Suppressor macrophage (primary cell): ENCODE data around the gene AQP4.

Source experiments
- DNase-seq, 4 experiments: peaks; one replicate each; pipeline ENCODE4 v3.0.0-alpha.2; 2020 to 2022
- total RNA-seq, 17 experiments: gene quantifications; one replicate each; lab custom pipeline; 2026; ENCODE audit warnings: mixed read lengths in 6 of 17, inconsistent platforms in 3 of 17; lab: John Stamatoyannopoulos, UW

Gene AQP4, protein sequence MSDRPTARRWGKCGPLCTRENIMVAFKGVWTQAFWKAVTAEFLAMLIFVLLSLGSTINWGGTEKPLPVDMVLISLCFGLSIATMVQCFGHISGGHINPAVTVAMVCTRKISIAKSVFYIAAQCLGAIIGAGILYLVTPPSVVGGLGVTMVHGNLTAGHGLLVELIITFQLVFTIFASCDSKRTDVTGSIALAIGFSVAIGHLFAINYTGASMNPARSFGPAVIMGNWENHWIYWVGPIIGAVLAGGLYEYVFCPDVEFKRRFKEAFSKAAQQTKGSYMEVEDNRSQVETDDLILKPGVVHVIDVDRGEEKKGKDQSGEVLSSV
- total RNA-seq: 0 to 4.4 (median 0) reads per million in 17 experiments

DNA sequence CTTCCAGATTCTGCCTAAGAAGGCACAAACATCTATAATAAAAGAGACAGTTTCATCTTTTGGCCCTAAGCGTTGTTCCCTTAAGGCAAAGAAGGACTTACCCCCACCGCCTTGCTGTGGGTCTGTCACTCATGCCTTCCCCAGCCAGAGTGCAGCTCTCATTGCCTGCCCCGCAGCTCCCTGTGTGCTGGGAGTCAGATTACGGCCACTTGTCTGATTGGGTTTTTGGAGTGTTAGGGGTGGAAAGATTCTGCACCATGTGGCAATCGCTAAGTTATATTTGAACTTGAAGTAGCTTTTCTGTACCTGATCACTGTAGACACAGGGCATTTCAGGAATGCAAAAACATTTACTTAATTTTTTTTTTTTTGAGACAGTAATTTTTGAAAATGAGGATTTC lies at the start of gene AQP4:
Gene AQP4 (minus strand): TSS at position 151 of the 400 bp plus-strand sequence. CDS start 18 bp downstream, at position 133.
- DNase-seq: no peak

DNA sequence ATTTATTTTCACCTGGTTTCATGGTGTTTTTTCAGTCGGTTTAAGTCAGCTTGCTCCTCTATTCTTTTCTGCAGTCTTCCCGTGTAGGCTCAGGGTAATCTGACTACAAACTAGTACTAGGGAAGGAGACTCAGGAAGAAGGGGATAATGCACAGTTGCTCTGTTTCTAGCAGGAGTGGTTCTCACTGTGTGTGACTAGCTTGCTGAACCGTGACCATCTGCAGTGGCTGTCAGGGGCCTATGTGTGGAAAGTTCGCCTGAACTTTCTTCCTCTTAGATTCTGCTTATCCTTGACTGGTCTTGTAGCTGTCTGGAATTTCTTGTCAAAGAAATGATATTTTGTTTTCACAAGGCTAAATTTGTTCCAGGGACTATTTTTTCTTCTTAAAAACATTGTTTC lies 46.3 kb upstream of the AQP4 start:
- DNase-seq: no peak

DNA sequence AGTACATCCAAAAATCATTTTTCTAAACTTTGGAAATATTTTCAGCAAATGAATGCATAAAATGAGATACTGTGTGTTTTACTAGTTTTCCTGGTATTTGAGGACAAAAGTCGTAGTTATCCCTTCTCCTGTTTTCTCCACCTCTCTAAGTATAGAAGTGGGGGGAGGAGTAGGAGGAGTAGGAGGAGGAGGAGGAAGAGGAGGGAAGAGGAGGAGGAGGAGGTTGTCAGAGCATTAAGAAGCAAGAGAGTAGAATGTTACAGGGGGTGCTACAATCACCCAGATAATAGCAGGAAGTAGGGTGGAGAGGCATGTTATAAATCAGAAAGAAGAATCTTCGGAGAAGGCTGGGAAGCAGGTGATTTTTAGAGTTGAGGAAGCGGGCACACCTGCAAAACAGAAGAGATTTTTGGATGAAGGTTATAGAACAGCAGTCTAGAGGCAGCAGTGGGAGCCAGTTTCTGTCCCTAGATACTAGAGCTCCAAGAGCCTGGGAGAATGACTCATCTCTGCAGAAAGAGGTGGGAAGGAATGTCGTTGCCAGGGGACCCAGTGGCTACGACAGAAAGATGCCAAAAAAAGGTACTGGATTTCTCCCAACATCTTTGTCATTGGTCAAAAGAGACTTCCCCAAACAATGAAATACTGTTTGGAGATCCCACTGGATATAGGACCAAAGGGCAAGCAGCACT lies 44.2 kb upstream of the AQP4 start:
- DNase-seq: no peak

DNA sequence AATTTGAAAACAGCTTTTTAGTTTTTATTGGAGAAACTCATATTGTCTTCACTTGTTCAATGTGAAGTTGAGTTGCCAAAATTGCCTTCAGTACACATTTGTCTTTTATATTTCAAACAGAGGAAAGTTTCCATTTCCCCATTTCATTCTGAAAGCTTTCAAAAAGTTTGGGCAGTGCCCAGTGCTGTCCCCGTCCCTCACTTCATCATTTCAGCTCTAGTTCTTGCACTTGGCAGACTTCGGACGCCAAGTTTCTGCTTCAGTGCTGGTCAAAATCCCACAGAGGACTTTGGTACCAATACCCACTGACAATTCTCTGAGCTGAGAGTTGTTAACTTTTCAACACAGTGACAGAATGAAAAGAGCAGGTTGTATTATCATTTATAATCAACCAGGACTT lies 43.4 kb upstream of the AQP4 start:
- DNase-seq: no peak

DNA sequence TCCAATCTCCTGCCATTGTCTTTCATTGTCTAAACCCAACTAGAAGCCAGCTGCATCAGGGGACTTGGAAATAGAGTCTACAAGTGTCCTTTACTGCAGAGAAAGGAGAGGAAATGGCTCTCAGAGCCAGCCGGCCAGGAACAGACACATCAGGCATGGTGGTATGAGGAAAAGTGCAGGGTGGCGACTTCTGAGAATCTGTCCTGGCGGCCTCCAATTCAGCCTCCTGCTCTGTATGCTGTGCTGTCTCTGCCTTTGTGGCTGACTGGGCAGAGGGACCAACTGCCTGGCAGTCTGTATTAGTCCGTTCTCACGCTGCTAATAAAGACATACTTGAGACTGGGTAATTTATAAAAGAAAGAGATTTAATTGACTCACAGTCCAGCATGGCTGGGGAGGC lies 36.8 kb upstream of the AQP4 start:
- no peak for DNase-seq

DNA sequence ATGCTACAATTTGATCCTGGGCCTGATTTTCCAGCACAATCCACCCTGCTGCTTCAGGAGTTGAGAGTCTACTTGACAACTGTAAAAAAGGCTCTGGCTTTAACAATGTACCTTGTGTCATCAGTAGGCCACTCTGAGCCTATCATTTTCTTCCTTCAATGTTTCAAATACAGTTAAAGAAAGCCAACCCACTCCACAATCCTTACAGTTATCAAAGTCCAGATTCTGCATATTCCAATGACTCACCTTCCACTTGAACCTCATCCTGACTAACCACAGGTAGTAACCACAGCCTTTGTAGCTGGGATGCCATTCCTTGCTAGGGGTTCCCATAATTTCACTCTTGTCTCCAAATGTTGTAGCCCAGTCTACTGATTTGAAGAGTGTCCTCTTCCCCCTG lies 35.5 kb upstream of the AQP4 start:
- DNase-seq: no peak

DNA sequence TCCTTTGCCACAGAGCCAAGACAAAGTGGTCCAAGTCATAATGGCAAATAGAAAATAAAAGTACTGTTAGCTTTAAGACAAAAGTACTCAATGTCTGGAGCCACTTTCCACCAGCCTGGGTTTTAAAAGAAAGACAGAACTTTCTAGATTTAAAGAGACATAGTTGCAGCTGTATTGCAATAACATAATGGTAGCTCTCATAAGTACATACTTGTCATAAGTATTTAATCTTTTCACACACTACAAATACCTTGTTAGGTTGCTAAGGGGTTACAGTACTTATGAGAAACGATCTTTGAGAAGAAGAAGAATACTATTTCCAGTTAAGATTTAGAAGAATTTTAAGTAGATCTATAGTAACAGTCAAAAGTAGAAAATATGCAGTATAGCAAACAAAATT lies 28.9 kb upstream of the AQP4 start:
- DNase-seq: no peak

DNA sequence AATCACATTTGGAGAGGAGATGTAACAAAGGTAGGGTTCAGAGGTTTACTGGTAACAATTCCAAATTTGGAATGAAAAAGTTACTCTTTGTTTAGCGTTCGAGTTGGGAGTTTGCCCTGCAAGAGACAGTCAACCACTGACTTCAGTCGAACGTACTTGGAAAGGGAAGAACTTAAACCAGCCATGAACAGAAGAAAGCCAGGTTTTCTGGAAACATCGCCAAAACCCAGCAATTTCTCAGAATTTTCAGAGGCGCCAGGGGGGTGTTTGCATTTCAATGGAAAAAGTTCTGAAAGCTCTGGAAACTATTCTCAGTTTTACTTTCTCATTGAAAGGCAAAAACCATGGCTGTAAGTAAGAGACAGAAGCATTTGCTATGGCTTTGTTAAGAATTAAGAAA lies 28.5 kb upstream of the AQP4 start:
- no peak for DNase-seq

DNA sequence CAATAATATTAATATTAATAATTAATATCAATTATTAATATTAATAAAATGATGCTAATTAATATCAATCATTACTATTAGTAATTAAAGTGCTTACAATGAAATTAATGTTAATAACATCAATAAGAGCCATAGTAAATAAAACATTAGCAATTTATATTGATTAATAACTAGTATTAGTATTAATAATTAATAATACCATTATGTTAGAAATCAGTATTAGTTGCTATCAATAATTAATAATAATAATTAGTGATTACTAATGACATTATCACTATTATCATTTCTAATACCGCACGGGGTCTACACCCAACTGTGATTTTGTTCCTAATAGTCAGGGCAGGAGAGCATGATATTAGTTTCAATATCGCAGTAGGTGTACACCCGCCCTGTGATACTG lies 22.8 kb upstream of the AQP4 start:
- no peak for DNase-seq

DNA sequence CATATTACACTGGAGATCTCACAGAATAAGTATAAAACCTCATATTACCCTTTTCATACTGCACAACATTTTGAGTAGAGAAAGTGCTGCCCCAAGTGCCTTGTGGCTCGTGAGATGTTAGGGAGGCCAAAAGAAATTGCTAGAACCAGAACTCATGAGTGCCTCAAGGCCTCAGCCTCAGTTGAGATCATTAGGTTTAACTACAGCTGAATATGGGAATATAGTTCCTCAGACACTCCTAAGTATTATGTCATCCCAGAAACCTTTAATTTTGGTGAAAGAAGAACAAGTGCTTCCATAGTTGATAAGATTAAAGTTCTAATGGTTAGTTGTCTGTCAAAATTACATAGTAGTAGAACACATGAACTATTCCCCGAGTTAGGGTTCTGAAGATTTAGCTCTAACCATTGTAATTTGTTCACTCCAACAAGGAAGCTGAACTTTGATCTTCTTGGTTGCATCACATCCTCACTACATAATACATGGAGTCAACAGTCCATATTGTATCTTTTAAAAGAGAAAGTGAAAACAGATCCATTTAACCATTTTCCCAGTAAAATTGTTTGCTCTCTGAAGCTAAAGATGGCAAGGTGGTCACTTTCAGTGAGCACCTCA lies 9.6 kb upstream of the AQP4 start:
- DNase-seq: peak in 2 of 4 experiments; percentile 36 to 39

DNA sequence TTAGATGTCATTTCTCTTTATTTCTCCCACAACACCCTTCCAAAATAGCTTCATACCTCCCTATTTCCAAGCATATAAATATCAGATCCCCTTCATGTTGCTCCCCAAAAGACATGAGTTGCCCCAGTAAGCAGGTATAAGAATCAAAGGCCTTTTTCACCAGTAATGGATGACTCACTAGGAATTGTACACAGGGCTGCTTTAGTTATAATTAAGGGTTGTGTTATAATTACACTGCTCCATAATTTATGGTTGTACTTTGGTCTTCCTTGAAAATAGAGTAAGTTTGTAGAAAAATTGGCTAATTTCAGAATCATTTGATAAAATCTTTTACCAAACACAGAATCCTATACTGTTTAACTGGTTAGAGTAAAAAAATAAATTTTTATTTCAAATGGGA lies 8.8 kb upstream of the AQP4 start:
- no peak for DNase-seq

DNA sequence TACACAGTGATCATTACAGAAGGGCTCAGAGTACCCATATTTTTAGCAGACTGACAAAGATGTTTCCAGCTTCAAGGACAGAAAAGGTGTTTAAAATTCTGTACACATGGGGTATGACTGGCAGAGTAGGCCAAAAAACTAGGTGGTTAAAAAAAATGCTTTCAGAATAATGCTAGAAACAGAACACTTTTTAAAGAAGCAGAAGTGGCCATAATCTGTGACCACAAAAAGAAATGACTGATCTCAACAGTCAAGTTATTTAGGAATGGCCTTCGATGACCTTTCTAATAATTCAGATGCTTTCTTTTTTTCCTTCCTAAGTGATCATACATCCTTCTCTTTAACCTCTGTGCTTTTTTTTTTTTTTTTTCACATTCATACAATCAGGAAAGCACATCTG lies 4.1 kb upstream of the AQP4 start:
- DNase-seq: peak in 2 of 4 experiments; percentile 10 to 24

DNA sequence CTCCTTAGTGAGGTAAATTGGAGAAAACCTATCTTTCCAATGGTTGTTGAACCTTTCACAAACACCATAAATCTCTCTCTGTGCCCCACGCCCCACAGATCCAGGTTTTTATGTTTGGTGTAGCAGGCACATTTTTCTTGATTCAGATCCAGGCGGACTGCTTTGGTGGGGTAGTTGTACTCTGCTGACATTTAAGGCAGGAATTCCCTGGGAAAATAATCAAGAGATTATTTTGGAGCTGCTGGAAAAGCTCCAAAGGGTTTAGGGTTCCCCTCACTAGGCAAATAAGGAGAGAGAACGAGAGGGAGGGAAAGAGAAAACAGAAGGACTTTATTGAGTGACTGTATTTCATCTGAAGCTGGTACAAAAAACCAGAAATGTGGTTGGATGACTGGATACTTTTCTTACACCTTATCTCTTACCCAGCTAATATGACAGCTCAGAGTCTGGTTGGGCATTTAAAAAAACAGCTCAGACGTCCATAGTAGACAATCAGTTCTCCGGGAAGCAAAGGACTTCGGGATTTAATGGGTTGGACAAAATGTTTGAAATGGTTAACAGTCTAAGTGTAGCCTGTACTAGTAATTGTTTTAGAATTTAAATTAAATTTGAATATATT lies 3.6 kb upstream of the AQP4 start:
- no peak for DNase-seq

DNA sequence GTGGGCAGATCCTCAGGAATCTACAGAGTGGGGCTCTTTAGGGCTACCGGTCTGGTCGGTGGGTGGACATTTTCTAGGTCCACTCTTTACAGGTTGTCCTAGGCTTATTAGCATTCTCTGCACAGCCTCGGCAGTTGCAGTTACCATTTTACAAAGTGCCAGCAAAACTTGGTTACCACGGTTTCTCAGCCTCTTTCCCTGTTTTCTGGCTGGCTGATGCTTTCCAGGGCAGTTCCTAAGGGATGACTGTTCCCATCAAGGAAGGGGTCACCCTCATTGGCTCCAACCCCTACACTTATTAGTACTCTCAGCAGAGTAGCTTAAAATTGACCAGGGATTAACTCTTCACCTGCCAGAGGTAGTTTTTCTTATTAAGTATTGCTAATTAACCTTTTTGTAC lies 2.0 kb upstream of the AQP4 start:
- DNase-seq: no peak

DNA sequence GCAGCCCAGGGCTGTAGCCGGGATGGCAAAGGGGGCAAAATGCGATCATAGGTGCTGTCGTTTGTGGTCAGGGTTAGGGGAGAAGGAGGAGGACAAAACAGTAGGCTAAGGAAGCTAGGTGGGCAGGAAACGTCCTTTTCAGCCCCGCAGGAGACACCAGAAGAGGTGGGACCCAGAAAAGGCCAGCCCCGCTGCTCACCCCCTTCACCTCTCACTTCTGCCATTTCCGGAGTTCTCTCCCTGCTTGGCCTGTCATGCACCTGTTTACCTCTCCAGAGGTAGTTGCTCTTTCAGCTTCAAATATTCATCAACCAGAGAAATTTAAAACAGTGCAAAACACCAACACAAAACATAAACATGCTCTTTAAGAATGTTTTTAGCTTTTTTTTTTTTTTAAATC lies 849 bp downstream of the AQP4 start:
- no peak for DNase-seq

DNA sequence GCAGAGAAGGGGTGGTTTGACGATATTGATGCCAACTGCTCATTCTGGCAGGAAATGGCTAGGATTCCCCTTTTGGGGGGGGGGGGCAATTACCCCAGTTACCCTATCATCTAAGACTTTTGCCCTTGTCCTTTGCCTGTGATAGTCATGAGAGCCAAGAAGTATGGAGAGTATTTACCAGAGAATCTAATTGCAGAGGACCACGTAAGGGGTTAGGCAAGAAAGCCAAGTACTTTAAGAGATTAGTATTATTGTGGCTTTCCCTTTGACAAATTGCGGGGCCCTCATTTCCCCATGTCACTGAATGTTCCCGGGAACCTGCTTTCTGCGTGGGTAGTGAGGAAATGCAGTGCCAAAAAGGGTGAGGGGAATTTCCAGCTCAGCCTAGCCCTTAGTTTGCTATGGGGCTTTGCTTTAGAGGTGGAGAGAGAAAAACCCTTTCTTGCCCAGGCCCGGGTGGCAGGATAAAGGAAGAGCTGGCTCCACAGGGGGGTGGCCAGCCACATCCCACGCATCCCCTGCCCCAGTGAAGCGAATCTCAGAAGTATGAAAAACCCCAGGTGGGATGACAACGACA lies 1.5 kb downstream of the AQP4 start:
- DNase-seq: no peak

DNA sequence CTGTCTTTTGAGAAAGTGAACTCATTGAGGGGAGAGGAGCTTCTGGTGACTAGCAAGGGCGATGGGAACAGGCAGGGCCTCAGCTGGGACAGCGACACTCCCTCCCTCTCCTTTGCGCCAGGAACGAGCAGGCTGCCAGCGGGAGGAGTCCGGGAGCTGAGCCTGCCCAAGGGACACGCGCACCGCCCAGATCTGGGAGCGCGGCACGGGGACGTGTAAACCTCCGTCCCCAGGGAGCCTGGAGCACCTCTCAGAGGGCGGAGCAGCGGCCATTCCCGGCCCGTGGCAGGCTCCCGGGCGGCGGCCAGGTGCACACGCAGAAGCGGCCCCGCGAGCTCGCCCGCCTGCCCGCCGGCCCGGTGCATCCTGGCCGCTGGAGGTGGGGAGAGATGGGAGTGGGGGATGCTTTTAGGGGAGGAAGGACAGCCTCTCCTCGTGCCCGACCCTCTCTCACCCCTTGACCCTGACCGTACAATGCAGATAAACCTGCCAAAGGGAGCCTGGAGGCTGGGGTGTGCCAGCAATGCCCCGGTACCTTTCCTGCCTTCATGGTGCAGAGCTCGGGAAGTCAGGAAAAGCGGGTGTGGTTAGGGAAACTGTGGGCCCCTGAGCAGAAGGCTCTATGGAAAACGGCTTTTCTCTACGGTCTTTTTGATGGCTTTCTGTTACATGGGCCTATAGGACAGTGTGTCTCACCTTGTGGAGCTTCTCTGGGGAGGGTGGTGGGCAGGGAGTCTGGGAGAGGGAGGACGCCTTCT lies 2.2 kb downstream of the AQP4 start:
- no peak for DNase-seq

DNA sequence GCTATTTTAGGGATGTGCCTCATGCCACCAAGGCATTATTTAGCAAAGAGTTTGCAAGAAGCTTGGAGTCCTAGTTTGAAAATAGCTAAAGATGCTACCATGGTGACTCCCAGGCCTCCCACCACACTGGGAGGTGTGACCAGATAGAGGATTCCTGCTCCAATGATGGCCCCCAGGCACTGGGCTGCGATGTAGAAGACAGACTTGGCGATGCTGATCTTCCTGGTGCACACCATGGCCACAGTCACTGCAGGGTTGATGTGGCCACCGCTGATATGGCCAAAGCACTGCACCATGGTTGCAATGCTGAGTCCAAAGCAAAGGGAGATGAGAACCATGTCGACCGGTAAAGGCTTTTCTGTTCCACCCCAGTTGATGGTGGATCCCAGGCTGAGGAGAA lies 3.4 kb downstream of the AQP4 start:
- no peak for DNase-seq

DNA sequence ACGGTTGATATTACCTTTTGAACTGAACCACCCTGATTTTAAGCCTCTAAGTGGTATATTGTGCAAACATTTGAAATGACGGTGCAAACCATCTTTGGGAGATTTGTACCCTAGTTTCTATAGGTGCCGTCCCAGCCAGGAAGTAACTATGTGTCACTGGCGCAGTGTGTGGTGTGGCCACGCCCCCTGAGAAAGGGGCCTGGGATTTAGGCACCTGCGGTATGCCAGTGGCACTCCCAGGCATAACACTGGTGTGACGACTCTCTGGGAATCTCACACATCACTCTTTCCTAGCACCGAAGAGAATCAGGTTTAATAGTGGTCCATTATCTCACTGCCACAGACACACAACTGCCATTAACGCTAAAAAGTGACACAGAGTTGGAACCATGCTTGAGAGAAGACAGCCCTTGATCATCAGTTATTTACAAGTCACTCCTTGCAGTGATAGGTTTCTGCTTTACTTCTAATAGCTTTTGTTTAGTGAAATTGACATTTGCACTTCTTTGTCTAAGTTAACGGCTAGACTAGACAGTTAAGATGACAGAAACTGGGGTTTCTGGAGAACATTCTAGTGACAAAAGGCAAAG lies 11.1 kb downstream of the AQP4 start:
- no peak for DNase-seq

DNA sequence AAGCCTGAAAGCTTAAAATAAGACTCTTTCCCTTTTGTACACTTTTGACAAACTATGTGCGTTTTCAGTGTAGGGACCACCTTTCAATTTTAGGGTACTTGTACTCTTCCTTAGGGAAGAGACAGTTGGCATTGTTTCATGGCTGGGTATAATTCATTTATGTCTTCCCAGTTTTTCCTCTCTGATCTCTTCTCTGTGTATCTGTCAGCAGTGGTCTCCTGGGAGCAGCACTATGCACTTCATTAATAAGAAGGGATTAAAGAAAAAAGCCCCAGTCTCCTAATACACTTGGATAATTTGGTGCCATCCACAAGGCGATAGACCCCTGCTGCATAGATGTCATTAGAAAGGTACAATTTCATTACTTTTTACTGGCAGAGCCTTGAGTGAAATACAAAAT lies 12.1 kb downstream of the AQP4 start:
- no peak for DNase-seq

DNA sequence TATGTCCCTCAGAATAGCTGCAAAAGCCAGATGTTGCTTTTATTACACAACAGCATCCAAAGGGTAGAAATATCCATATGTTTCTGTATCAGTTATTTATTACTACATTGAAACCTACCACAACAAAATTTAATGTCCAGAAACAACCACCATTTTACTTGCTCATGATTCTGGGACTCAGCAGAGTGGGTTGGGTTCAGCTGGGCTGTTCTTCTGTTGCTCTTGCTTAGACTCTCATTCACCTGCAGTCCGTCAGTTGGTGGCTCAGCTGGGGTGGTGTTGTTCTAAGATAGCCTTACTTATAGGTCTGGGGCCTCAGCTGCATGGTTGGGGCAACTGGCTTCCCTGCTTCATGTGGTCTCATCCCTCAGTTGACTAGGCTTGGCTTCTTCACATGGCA lies 21.7 kb downstream of the AQP4 start:
- DNase-seq: no peak

DNA sequence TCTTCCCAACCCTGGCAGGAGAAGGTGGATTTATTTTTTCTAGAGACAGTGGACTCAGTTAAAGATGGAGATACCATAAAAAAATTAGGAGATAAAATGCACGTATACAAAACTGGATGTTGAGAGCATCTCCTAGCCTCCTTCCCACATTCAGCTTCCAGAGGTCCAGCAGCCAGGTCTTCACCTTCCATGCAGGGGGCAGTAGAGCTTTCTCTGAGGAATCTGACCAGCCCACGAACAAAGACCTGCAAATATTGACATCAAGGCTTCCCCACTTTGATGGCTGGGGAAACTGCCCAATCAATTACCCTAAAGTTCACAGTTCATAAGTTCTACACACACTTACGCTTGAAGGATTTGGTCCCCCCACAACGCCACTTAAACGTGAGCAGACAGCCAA lies 24.5 kb downstream of the AQP4 start:
- no peak for DNase-seq
